ENCODE measurements around the gene RTN4RL2. TPM values are rescaled to one million over a fixed set of nuclear protein-coding genes. Genes with fewer than 3 reads are reported as not detected.

Gene RTN4RL2
- total RNA-seq, 6 experiments from 2014 or later = 12.5 to 54.4 (median 18.6) TPM

DNA sequence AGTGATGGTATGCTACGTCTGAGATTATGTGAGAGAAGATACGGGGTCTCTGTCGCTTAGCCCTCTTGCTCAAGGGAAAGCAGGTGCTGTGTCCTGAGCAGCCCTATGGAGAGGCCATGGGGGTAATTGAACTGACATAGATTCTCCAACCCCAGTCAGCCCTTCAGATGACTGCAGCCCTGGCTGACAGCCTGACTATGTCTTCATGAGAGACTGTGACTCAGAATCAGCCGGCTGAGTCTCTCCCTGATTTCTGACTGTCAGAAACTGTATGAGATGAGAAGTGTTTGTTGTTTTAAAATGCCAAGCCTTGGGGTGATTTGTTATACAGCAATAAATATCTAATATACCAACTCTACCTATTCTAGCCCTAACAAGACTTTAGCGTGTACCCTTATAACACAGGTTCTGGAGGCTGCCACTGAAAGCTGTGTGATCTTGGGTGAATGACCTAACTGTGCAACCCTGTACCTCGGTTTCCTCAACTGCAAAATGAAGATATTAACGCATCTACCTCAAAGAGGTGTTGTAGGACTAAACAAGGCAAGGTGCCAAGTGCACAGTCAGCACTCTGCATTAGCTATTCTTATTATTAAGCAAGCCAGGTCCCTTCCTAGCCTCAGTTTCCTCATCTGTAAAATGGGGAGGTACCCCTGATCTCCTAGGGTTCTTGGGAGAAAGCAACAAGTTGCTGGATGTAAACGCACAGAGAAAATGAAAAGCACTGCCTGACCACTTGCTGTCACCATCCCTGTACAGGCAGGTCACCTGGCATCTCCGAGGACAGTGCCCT lies 30.3 kb downstream of the RTN4RL2 start:
- Histone ChIP-seq H3K4me1 (peaks cover 0 to 23% (median 11%) of the 10 kb centered on the region in 4 donors), H3K27ac (no peak overlapping the region), H3K9me3 (no peaks in the 10 kb centered on the region), H3K27me3 (no peaks in the 10 kb centered on the region), H3K36me3 (peaks cover 0 to 76% (median 35%) of the 10 kb centered on the region in 4 donors), H3K4me3 (no peak overlapping the region)
- DNase-seq = no peak
- intact Hi-C loops (cut with DNase I) = loop anchor here (5.0 kb wide), 1 partner anchor 37 kb away; no protein-coding TSS in a partner anchor
- WGBS (ENCODE audit: insufficient coverage, low coverage, low lambda C conversion rate, missing lambda C conversion rate) = 57% methylated on average over 4 of the region's 9 CpGs
- no peak for ATAC-seq
- TF ChIP-seq CTCF (IDR thresholded peaks at IDR 0.05) = no peak
- TF ChIP-seq POLR2A (IDR thresholded peaks at IDR 0.05) = no peak

GRCh38 chr11:57491371-57492061 lies 31.2 kb downstream of the RTN4RL2 start:
- 71% methylated on average over 3 of the region's 11 CpGs for WGBS (ENCODE audit: insufficient coverage, low coverage, low lambda C conversion rate, missing lambda C conversion rate)

DNA sequence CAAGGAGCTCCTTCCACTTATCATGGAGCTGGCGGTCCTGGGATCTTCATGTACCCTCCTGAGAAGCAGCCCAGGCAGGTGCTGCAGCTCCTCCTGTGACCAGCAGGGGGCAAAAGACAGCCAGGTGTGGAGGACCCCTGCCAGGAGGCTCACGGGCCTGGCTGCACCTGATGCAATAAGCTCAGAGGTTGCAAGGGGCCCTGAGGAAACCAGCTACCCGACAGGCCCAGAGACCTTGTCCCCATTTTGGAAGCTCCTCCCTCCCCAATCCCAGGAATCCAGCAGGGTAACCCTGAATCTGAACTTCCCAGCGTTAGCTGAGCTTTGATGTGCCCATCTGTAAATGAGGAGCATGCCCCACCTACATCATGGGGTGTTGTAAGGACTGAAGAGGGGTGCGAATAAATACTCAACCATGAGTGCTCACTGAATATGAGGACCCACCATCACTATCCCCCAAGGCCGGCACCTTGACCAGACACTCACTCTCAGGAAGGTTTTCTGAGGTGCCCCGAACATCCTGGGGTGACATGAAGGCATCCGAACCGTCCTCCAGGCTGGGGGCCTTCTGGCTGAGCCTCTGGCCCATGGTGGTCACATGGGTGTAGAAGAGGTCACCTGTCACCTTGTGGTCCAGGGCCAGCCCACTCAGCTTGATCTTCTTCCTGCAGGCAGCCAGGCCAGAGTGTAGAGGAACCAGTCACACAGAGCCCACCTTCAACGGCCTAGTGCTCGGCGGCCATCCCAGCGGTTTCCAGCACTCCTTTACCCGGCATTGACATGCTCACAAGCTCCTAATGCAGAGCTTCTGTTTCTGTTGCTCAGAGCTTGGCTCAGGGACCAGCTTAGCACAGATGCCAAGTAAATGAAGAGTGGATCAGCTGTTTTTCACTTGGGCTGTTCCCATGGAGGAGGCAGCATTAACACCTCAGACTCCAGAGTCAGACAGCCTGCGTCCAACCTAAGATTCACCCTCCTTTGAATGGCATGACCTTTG lies 33.5 kb downstream of the RTN4RL2 start:
- no peak overlapping the region for H3K4me3 ChIP-seq
- ATAC-seq (peak; percentile 57 to 72 (median 72)), DNase-seq (peak; percentile 74 to 84 (median 83))
- no peaks in the 10 kb centered on the region for H3K9me3 ChIP-seq
- TF ChIP-seq CTCF (IDR thresholded peaks at IDR 0.05) (peak; percentile 86 to 96 (median 94)), POLR2A (IDR thresholded peaks at IDR 0.05) (no peak)
- no peaks in the 10 kb centered on the region for H3K27me3 ChIP-seq
- 61% methylated on average over 5 of the region's 15 CpGs for WGBS (ENCODE audit: insufficient coverage, low coverage, low lambda C conversion rate, missing lambda C conversion rate)
- H3K36me3 ChIP-seq = peaks cover 0 to 54% (median 29%) of the 10 kb centered on the region in 4 donors
- intact Hi-C loops (cut with DNase I) = loop anchor here (5.0 kb wide), 1 partner anchor 33 kb away; no protein-coding TSS in a partner anchor
- H3K27ac ChIP-seq = peak overlapping the region in 1 of 3 donors; percentile 37
- peaks cover 0 to 52% (median 26%) of the 10 kb centered on the region in 4 donors for H3K4me1 ChIP-seq

More at GRCh38 chr11:57491371-57492061, 31.2 kb downstream of the RTN4RL2 start:
- H3K4me1 ChIP-seq = peaks cover 0 to 31% (median 15%) of the 10 kb centered on the region in 4 donors
- DNase-seq = no peak
- TF ChIP-seq CTCF (IDR thresholded peaks at IDR 0.05) (peak; percentile 51 to 70 (median 62)), POLR2A (IDR thresholded peaks at IDR 0.05) (no peak)
- no peaks in the 10 kb centered on the region for H3K9me3 ChIP-seq
- H3K27me3 ChIP-seq = no peaks in the 10 kb centered on the region
- peaks cover 0 to 72% (median 36%) of the 10 kb centered on the region in 4 donors for H3K36me3 ChIP-seq
- intact Hi-C loops (cut with DNase I) = loop anchor here (5.0 kb wide), 1 partner anchor 36 kb away; no protein-coding TSS in a partner anchor
- peak; percentile 23 to 36 (median 30) for ATAC-seq
- no peak overlapping the region for H3K4me3 ChIP-seq
- H3K27ac ChIP-seq = no peak overlapping the region
